Measurements from ENCODE around the gene UGT2A1.

UGT2A1 gene

GRCh38 chr4:69589884-69590283 is 63.2 kb downstream of the UGT2A1 start:
- DNase-seq: no peak

GRCh38 chr4:69584135-69584534 is 68.9 kb downstream of the UGT2A1 start:
- no peak for DNase-seq

GRCh38 chr4:69583543-69583942 is 69.5 kb downstream of the UGT2A1 start:
- DNase-seq: no peak

GRCh38 chr4:69577245-69577644 is 75.8 kb downstream of the UGT2A1 start:
- DNase-seq: no peak

- DNase-seq: no peak
Observed at GRCh38 chr4:69576251-69576877, 76.7 kb downstream of the UGT2A1 start.

GRCh38 chr4:69568787-69569186 is 84.3 kb downstream of the UGT2A1 start:
- DNase-seq: no peak

- no peak for DNase-seq
Observed at GRCh38 chr4:69563424-69563823, 89.6 kb downstream of the UGT2A1 start.

- no peak for DNase-seq
Observed at GRCh38 chr4:69549651-69550050, 103.4 kb downstream of the UGT2A1 start.

GRCh38 chr4:69546134-69546765 is 106.8 kb downstream of the UGT2A1 start:
- no peak for DNase-seq

Data from C1 segment of cervical spinal cord (tissue), 14 donors.